HepG2 (cell line): ENCODE measurements around the gene SPHK2. TPM values are rescaled to one million over a fixed set of nuclear protein-coding genes. Genes with fewer than 3 reads are reported as not detected.
A peak's percentile ranks its signal among the peaks of the same experiment; 100 is the strongest.

Experiments
- GATAD1 ChIP-seq: IDR thresholded peaks from 2 replicates; pipeline ENCODE4 v1.6.1; 2016; ENCODE audit warnings: missing genetic modification reagents, missing compliant biosample characterization
- GZF1 ChIP-seq: sonication (generic); formaldehyde crosslinking; IDR thresholded peaks from 2 replicates; pipeline ENCODE4 v1.5.1; 2020; ENCODE audit warnings: mild to moderate bottlenecking, missing genetic modification reagents
- HDAC2 ChIP-seq: sonication (generic); formaldehyde crosslinking; IDR thresholded peaks from 2 replicates; pipeline ENCODE4 v1.4.0; 2020; ENCODE audit warnings: missing genetic modification reagents
- ISX ChIP-seq: sonication (generic); formaldehyde crosslinking; conservative IDR thresholded peaks from 2 replicates; pipeline ENCODE4 v1.5.0; 2020; ENCODE audit warnings: missing genetic modification reagents
- MAZ ChIP-seq, 2 experiments: sonication (generic) in 1 of 2; formaldehyde crosslinking in 1 of 2; IDR thresholded peaks; 2 replicates each; pipeline versions ENCODE4 v1.5.0 to v1.6.1; 2012 to 2020; ENCODE audit warnings: low read depth in 2 of 2, mild to moderate bottlenecking in 2 of 2, borderline replicate concordance in 1 of 2, improper control_type of control experiment in 1 of 2, low read length in 1 of 2, missing genetic modification reagents in 1 of 2, moderate library complexity in 1 of 2
- MED1 ChIP-seq: sonication (generic); formaldehyde crosslinking; IDR thresholded peaks from 2 replicates; pipeline ENCODE4 v1.4.0; 2020; ENCODE audit warnings: missing genetic modification reagents
- NCOA1 ChIP-seq: sonication (generic); formaldehyde crosslinking; IDR thresholded peaks from 2 replicates; pipeline ENCODE4 v1.9.0; 2021; ENCODE audit warnings: missing genetic modification reagents
- NFE2L1 ChIP-seq: sonication (generic); formaldehyde crosslinking; IDR thresholded peaks from 2 replicates; pipeline ENCODE4 v1.4.0; 2020; ENCODE audit warnings: missing genetic modification reagents, mild to moderate bottlenecking, borderline replicate concordance
- NRL ChIP-seq: sonication (generic); formaldehyde crosslinking; IDR thresholded peaks from 2 replicates; pipeline ENCODE4 v1.5.0; 2020; ENCODE audit warnings: missing genetic modification reagents, mild to moderate bottlenecking, moderate library complexity, borderline replicate concordance
- PHB2 ChIP-seq: fragments of 450-650 bp; IDR thresholded peaks from 2 replicates; pipeline ENCODE4 v1.6.1; 2018; ENCODE audit not compliant: partially characterized antibody
- PITX1 ChIP-seq: sonication (generic); formaldehyde crosslinking; IDR thresholded peaks from 2 replicates; pipeline ENCODE4 v1.5.1; 2020; ENCODE audit warnings: mild to moderate bottlenecking, missing genetic modification reagents
- SALL2 ChIP-seq: sonication (generic); formaldehyde crosslinking; IDR thresholded peaks from 2 replicates; pipeline ENCODE4 v1.8.1; 2023; ENCODE audit warnings: mild to moderate bottlenecking, missing genetic modification reagents, inconsistent platforms
- THRA ChIP-seq: sonication (generic); formaldehyde crosslinking; IDR thresholded peaks from 2 replicates; pipeline ENCODE4 v1.4.0; 2020; ENCODE audit warnings: missing genetic modification reagents, borderline replicate concordance
- TRIM24 ChIP-seq: sonication (generic); formaldehyde crosslinking; IDR thresholded peaks from 2 replicates; pipeline ENCODE4 v1.8.0; 2022; ENCODE audit warnings: mild to moderate bottlenecking, missing genetic modification reagents
- ZFP37 ChIP-seq: sonication (generic); formaldehyde crosslinking; IDR thresholded peaks from 2 replicates; pipeline ENCODE4 v1.4.0; 2020; ENCODE audit warnings: missing genetic modification reagents, borderline replicate concordance
- ZFP90 ChIP-seq: sonication (generic); formaldehyde crosslinking; IDR thresholded peaks from 2 replicates; pipeline ENCODE4 v1.8.0; 2022; ENCODE audit warnings: missing genetic modification reagents, mild to moderate bottlenecking, inconsistent platforms, borderline replicate concordance
- ZNF160 ChIP-seq: sonication (generic); formaldehyde crosslinking; IDR thresholded peaks from 2 replicates; pipeline ENCODE4 v1.8.0; 2022; ENCODE audit warnings: mild to moderate bottlenecking, inconsistent platforms, missing genetic modification reagents
- ZNF564 ChIP-seq: sonication (generic); formaldehyde crosslinking; IDR thresholded peaks from 2 replicates; pipeline ENCODE4 v1.8.1; 2023; ENCODE audit warnings: mild to moderate bottlenecking, missing genetic modification reagents
- ZNF777 ChIP-seq: sonication (generic); formaldehyde crosslinking; IDR thresholded peaks from 2 replicates; pipeline ENCODE4 v1.4.0; 2020; ENCODE audit warnings: missing genetic modification reagents
- ZNF879 ChIP-seq: sonication (generic); formaldehyde crosslinking; IDR thresholded peaks from 2 replicates; pipeline ENCODE4 v1.8.1; 2023; ENCODE audit warnings: missing genetic modification reagents
- polyA plus RNA-seq, 8 experiments: library from polyadenylated mRNA; depleted of rRNA in 3 of 8; stranded (reverse) in 7 of 8; unstranded in 1 of 8; fragments of >200 nt; fragmentation: Illumina TruSeq in 4 of 8; extraction: Trizol in 4 of 8; gene quantifications; 2 replicates each; pipeline versions ENCODE4 v1.2.1 to v1.2.3, GENCODE V29; 2011 to 2016; ENCODE audit warnings: low read depth in 4 of 8, missing spikeins in 1 of 8, mixed read lengths in 1 of 8; ENCODE audit not compliant: insufficient read depth in 1 of 8
- total RNA-seq, 5 experiments: library from RNA; depleted of rRNA; stranded (reverse); fragments of >200 nt; fragmentation: Illumina TruSeq; extraction: Trizol; gene quantifications; 2 replicates each; pipeline ENCODE4 v1.2.3, GENCODE V29; 2016; ENCODE audit warnings: low read depth in 1 of 5
- TF ChIP-seq, protein P1 (sequence below): IDR thresholded peaks from 2 replicates; pipeline ENCODE4 v1.6.1; 2016; ENCODE audit warnings: missing compliant biosample characterization, missing genetic modification reagents, borderline replicate concordance
- TF ChIP-seq, protein P2 (sequence below): sonication (generic); formaldehyde crosslinking; conservative IDR thresholded peaks from 2 replicates; pipeline ENCODE4 v1.4.0; 2020; ENCODE audit warnings: missing genetic modification reagents
- TF ChIP-seq, protein P3 (sequence below): sonication (generic); formaldehyde crosslinking; IDR thresholded peaks from 2 replicates; pipeline ENCODE4 v1.5.0; 2020; ENCODE audit warnings: mild to moderate bottlenecking, missing genetic modification reagents

The SPHK2 gene
- total and polyA plus RNA-seq, 2 of the 13 experiments (the other 11 are each of a cell fraction or from before 2014, with no cell fraction given) = 2.9 to 14.4 TPM

GRCh38 chr19:48635263-48635965 lies 16.1 kb downstream of the SPHK2 start (continued):
- no peak for TF ChIP-seq ZNF879 (CRISPR knock-in tag)
- TF ChIP-seq NRL (CRISPR knock-in tag) = no peak
- TF ChIP-seq TRIM24 (CRISPR knock-in tag) = no peak
- TF ChIP-seq ZFP37 = no peak
- TF ChIP-seq GATAD1 = peak; percentile 23; the same call in 1 of the 2 replicates
- no peak for TF ChIP-seq PHB2
- no peak; the same call in 1 of the 2 replicates for TF ChIP-seq ISX (CRISPR knock-in tag)
- no peak for TF ChIP-seq MAZ (IDR thresholded peaks at IDR 0.05; ENCODE audit: borderline replicate concordance, low read depth, low read length)
- peak; percentile 47; the same call in 1 of the 2 replicates for TF ChIP-seq MAZ (CRISPR knock-in tag; IDR thresholded peaks at IDR 0.05; ENCODE audit: low read depth)
- TF ChIP-seq ZFP90 (CRISPR knock-in tag) = no peak
- no peak for TF ChIP-seq GZF1 (CRISPR knock-in tag)
- TF ChIP-seq, protein P1, sequence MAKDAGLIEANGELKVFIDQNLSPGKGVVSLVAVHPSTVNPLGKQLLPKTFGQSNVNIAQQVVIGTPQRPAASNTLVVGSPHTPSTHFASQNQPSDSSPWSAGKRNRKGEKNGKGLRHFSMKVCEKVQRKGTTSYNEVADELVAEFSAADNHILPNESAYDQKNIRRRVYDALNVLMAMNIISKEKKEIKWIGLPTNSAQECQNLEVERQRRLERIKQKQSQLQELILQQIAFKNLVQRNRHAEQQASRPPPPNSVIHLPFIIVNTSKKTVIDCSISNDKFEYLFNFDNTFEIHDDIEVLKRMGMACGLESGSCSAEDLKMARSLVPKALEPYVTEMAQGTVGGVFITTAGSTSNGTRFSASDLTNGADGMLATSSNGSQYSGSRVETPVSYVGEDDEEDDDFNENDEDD (CRISPR knock-in tag) = peak; percentile 53; the same call in 1 of the 2 replicates
- peak; percentile 42; the same call in 1 of the 2 replicates for TF ChIP-seq THRA (CRISPR knock-in tag)
- no peak for TF ChIP-seq SALL2 (CRISPR knock-in tag)
- TF ChIP-seq, protein P2, sequence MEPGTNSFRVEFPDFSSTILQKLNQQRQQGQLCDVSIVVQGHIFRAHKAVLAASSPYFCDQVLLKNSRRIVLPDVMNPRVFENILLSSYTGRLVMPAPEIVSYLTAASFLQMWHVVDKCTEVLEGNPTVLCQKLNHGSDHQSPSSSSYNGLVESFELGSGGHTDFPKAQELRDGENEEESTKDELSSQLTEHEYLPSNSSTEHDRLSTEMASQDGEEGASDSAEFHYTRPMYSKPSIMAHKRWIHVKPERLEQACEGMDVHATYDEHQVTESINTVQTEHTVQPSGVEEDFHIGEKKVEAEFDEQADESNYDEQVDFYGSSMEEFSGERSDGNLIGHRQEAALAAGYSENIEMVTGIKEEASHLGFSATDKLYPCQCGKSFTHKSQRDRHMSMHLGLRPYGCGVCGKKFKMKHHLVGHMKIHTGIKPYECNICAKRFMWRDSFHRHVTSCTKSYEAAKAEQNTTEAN = no peak
- no peak for TF ChIP-seq ZNF160
- TF ChIP-seq NCOA1 (CRISPR knock-in tag) = no peak
- TF ChIP-seq HDAC2 (CRISPR knock-in tag) = no peak
- no peak for TF ChIP-seq ZNF564 (CRISPR knock-in tag)
- 0 out of 2 replicates have a peak, but pooled peaks have one; percentile 7 for TF ChIP-seq MED1 (CRISPR knock-in tag)
- TF ChIP-seq, protein P3, sequence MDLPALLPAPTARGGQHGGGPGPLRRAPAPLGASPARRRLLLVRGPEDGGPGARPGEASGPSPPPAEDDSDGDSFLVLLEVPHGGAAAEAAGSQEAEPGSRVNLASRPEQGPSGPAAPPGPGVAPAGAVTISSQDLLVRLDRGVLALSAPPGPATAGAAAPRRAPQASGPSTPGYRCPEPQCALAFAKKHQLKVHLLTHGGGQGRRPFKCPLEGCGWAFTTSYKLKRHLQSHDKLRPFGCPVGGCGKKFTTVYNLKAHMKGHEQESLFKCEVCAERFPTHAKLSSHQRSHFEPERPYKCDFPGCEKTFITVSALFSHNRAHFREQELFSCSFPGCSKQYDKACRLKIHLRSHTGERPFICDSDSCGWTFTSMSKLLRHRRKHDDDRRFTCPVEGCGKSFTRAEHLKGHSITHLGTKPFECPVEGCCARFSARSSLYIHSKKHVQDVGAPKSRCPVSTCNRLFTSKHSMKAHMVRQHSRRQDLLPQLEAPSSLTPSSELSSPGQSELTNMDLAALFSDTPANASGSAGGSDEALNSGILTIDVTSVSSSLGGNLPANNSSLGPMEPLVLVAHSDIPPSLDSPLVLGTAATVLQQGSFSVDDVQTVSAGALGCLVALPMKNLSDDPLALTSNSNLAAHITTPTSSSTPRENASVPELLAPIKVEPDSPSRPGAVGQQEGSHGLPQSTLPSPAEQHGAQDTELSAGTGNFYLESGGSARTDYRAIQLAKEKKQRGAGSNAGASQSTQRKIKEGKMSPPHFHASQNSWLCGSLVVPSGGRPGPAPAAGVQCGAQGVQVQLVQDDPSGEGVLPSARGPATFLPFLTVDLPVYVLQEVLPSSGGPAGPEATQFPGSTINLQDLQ (CRISPR knock-in tag) = no peak
- no peak for TF ChIP-seq NFE2L1
- no peak for TF ChIP-seq PITX1 (CRISPR knock-in tag)
- peak; percentile 65 for TF ChIP-seq ZNF777 (CRISPR knock-in tag)
